Liver (tissue), 3 donors: ENCODE data around the gene OLR1.

Experiments used
- CTCF ChIP-seq: fragments of 150-350 bp; IDR thresholded peaks from 2 replicates; pipeline ENCODE4 v1.5.1; 2017; ENCODE audit warnings: improper control_type of control experiment, low read depth, low read length; ENCODE audit not compliant: missing input control
- MAX ChIP-seq: IDR thresholded peaks from 2 replicates; pipeline ENCODE4 v1.6.1; 2016; ENCODE audit warnings: antibody characterized with exemption
- RAD21 ChIP-seq, 2 donors: IDR thresholded peaks; 2 replicates each; pipeline ENCODE4 v1.6.1; 2016; ENCODE audit warnings: antibody characterized with exemption in 2 of 2, mild to moderate bottlenecking in 2 of 2
- REST ChIP-seq: IDR thresholded peaks from 2 replicates; pipeline ENCODE4 v1.6.1; 2016; ENCODE audit warnings: antibody characterized with exemption, mild to moderate bottlenecking
- donor health status: healthy.
- donor health status: healthy.

- TF ChIP-seq CTCF (no peak), REST (no peak), RAD21 (IDR thresholded peaks at IDR 0.05) (no peak), MAX (no peak)
Observed at GRCh38 chr12:10135126-10135525, 36.8 kb downstream of the OLR1 start.
